ENCODE data around the gene PCDHB14.
A peak's percentile ranks its signal among the peaks of the same experiment; 100 is the strongest.
"Not testable (repeated sequence)": the region's sequence is repeated elsewhere in the genome, so short reads cannot be mapped to it uniquely, and the experiment has no call there.

The PCDHB14 gene

DNA sequence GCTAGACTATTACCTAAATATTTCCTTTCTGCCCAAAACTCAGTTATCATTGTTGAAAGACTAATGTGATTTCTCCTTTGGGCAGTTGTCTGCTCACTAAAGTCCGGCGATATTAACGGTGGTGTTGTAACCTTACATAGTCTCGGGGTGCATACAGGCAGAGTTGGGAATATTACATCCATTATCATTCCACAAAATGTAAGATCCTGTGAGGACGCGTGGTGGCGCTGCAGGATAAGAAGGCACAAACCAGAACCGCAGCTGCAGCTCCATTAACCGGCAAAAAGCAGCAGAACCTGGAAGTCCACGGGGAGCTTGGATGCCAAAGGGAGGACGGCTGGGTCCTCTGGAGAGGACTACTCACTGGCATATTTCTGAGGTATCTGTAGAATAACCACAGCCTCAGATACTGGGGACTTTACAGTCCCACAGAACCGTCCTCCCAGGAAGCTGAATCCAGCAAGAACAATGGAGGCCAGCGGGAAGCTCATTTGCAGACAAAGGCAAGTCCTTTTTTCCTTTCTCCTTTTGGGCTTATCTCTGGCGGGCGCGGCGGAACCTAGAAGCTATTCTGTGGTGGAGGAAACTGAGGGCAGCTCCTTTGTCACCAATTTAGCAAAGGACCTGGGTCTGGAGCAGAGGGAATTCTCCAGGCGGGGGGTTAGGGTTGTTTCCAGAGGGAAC lies 9.3 kb upstream of the PCDHB14 start, which contains the start of gene PCDHB13:
Gene PCDHB13 (plus strand): TSS at position 264 of the 684 bp plus-strand sequence. CDS start 205 bp downstream, at position 469.
- not testable (repeated sequence) for H3K4me3 ChIP-seq (ENCODE audit: low read depth in 1 of 2, low read length in 2 of 2); H3K27ac ChIP-seq (ENCODE audit: low read depth, low read length); H3K4me1 ChIP-seq (ENCODE audit: insufficient read depth, low read length); H3K36me3 ChIP-seq (ENCODE audit: insufficient read depth, low read length); H3K27me3 ChIP-seq (ENCODE audit: control insufficient read depth in 1 of 2, insufficient read depth in 2 of 2, low read length in 2 of 2); H3K9ac ChIP-seq (ENCODE audit: low read length)
- peaks cover 37% of the 10 kb centered on the region for H3K9me3 ChIP-seq (ENCODE audit: low read length)

DNA sequence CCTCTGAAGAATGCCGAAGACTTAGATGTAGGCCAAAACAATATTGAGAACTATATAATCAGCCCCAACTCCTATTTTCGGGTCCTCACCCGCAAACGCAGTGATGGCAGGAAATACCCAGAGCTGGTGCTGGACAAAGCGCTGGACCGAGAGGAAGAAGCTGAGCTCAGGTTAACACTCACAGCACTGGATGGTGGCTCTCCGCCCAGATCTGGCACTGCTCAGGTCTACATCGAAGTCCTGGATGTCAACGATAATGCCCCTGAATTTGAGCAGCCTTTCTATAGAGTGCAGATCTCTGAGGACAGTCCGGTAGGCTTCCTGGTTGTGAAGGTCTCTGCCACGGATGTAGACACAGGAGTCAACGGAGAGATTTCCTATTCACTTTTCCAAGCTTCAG lies 8.6 kb upstream of the PCDHB14 start:
- Histone ChIP-seq H3K9me3 (ENCODE audit: low read length) (peaks cover 35% of the 10 kb centered on the region), H3K4me3 (ENCODE audit: low read depth in 1 of 2, low read length in 2 of 2) (peak overlapping the region in 1 of 2 donors; percentile 27)
- H3K4me1 ChIP-seq (ENCODE audit: insufficient read depth, low read length); H3K36me3 ChIP-seq (ENCODE audit: insufficient read depth, low read length); H3K9ac ChIP-seq (ENCODE audit: low read length); H3K27ac ChIP-seq (ENCODE audit: low read depth, low read length); H3K27me3 ChIP-seq (ENCODE audit: control insufficient read depth in 1 of 2, insufficient read depth in 2 of 2, low read length in 2 of 2): not testable (repeated sequence)

DNA sequence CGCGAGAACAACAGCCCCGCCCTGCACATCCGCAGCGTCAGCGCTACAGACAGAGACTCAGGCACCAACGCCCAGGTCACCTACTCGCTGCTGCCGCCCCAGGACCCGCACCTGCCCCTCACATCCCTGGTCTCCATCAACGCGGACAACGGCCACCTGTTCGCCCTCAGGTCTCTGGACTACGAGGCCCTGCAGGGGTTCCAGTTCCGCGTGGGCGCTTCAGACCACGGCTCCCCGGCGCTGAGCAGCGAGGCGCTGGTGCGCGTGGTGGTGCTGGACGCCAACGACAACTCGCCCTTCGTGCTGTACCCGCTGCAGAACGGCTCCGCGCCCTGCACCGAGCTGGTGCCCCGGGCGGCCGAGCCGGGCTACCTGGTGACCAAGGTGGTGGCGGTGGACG lies 7.6 kb upstream of the PCDHB14 start:
- not testable (repeated sequence) for H3K27me3 ChIP-seq (ENCODE audit: control insufficient read depth in 1 of 2, insufficient read depth in 2 of 2, low read length in 2 of 2); H3K36me3 ChIP-seq (ENCODE audit: insufficient read depth, low read length); H3K27ac ChIP-seq (ENCODE audit: low read depth, low read length); H3K9ac ChIP-seq (ENCODE audit: low read length); H3K4me1 ChIP-seq (ENCODE audit: insufficient read depth, low read length)
- peak overlapping the region in 1 of 2 donors; percentile 27 for H3K4me3 ChIP-seq (ENCODE audit: low read depth in 1 of 2, low read length in 2 of 2)
- peaks cover 36% of the 10 kb centered on the region for H3K9me3 ChIP-seq (ENCODE audit: low read length)

DNA sequence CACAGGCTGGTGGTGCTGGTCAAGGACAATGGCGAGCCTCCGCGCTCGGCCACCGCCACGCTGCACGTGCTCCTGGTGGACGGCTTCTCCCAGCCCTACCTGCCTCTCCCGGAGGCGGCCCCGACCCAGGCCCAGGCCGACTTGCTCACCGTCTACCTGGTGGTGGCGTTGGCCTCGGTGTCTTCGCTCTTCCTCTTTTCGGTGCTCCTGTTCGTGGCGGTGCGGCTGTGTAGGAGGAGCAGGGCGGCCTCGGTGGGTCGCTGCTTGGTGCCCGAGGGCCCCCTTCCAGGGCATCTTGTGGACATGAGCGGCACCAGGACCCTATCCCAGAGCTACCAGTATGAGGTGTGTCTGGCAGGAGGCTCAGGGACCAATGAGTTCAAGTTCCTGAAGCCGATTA lies 7.1 kb upstream of the PCDHB14 start:
- H3K36me3 ChIP-seq (ENCODE audit: insufficient read depth, low read length); H3K9ac ChIP-seq (ENCODE audit: low read length); H3K4me1 ChIP-seq (ENCODE audit: insufficient read depth, low read length); H3K27me3 ChIP-seq (ENCODE audit: control insufficient read depth in 1 of 2, insufficient read depth in 2 of 2, low read length in 2 of 2); H3K27ac ChIP-seq (ENCODE audit: low read depth, low read length); H3K4me3 ChIP-seq (ENCODE audit: low read depth in 1 of 2, low read length in 2 of 2): not testable (repeated sequence)
- H3K9me3 ChIP-seq (ENCODE audit: low read length), result peaks cover 41% of the 10 kb centered on the region

DNA sequence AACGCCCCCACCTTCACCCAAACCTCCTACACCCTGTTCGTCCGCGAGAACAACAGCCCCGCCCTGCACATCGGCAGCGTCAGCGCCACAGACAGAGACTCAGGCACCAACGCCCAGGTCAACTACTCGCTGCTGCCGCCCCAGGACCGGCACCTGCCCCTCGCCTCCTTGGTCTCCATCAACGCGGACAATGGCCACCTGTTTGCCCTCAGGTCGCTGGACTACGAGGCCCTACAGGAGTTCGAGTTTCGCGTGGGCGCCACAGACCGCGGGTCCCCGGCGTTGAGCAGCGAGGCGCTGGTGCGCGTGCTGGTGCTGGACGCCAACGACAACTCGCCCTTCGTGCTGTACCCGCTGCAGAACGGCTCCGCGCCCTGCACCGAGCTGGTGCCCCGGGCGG lies 1.7 kb downstream of the PCDHB14 start:
- peak overlapping the region in 1 of 2 donors; percentile 55 for H3K4me3 ChIP-seq (ENCODE audit: low read depth in 1 of 2, low read length in 2 of 2)
- H3K36me3 ChIP-seq (ENCODE audit: insufficient read depth, low read length); H3K27ac ChIP-seq (ENCODE audit: low read depth, low read length); H3K9ac ChIP-seq (ENCODE audit: low read length); H3K27me3 ChIP-seq (ENCODE audit: control insufficient read depth in 1 of 2, insufficient read depth in 2 of 2, low read length in 2 of 2); H3K4me1 ChIP-seq (ENCODE audit: insufficient read depth, low read length): not testable (repeated sequence)
- H3K9me3 ChIP-seq (ENCODE audit: low read length), result peaks cover 43% of the 10 kb centered on the region

DNA sequence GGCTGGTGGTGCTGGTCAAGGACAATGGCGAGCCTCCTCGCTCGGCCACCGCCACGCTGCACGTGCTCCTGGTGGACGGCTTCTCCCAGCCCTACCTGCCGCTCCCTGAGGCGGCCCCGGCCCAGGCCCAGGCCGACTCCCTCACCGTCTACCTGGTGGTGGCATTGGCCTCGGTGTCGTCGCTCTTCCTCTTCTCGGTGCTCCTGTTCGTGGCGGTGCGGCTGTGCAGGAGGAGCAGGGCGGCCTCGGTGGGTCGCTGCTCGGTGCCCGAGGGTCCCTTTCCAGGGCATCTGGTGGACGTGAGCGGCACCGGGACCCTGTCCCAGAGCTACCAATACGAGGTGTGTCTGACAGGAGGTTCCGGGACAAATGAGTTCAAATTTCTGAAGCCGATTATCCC lies 2.3 kb downstream of the PCDHB14 start:
- not testable (repeated sequence) for H3K9ac ChIP-seq (ENCODE audit: low read length); H3K36me3 ChIP-seq (ENCODE audit: insufficient read depth, low read length); H3K27me3 ChIP-seq (ENCODE audit: control insufficient read depth in 1 of 2, insufficient read depth in 2 of 2, low read length in 2 of 2); H3K4me1 ChIP-seq (ENCODE audit: insufficient read depth, low read length); H3K4me3 ChIP-seq (ENCODE audit: low read depth in 1 of 2, low read length in 2 of 2); H3K27ac ChIP-seq (ENCODE audit: low read depth, low read length)
- H3K9me3 ChIP-seq (ENCODE audit: low read length), result peaks cover 41% of the 10 kb centered on the region

DNA sequence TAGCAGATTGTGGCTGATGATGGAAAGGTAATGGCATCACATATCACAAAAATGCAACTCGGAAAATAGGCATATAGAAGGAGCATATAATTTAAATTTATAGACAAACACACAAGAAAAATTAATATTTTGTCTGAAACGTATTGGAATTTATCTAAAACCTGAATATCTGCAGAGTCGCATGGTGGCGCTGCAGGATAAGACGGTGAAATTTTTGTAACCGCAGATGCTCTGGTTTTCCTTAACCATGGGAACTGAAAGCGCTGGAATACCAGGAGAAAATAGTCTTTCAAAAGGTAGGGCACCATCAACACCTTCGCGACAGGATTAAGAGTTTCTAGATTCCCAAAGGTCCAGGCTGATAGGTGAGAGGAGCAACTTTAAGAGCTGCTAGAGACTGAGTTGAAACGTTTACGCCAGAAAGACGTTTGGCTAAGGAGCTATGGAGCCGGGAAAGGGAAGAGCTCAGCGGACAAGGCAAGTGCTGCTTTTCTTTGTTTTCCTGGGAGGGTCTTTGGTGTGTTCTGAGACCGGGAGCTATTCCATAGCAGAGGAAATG lies 11.0 kb downstream of the PCDHB14 start:
- H3K36me3 ChIP-seq (ENCODE audit: insufficient read depth, low read length), result no peaks in the 10 kb centered on the region
- no peaks in the 10 kb centered on the region for H3K27me3 ChIP-seq (ENCODE audit: control insufficient read depth in 1 of 2, insufficient read depth in 2 of 2, low read length in 2 of 2)
- H3K27ac ChIP-seq (ENCODE audit: low read depth, low read length), result no peak overlapping the region
- no peak overlapping the region for H3K9ac ChIP-seq (ENCODE audit: low read length)
- no peaks in the 10 kb centered on the region for H3K4me1 ChIP-seq (ENCODE audit: insufficient read depth, low read length)
- peaks cover 46% of the 10 kb centered on the region for H3K9me3 ChIP-seq (ENCODE audit: low read length)
- H3K4me3 ChIP-seq (ENCODE audit: low read depth in 1 of 2, low read length in 2 of 2), result peak overlapping the region in 1 of 2 donors; percentile 50

DNA sequence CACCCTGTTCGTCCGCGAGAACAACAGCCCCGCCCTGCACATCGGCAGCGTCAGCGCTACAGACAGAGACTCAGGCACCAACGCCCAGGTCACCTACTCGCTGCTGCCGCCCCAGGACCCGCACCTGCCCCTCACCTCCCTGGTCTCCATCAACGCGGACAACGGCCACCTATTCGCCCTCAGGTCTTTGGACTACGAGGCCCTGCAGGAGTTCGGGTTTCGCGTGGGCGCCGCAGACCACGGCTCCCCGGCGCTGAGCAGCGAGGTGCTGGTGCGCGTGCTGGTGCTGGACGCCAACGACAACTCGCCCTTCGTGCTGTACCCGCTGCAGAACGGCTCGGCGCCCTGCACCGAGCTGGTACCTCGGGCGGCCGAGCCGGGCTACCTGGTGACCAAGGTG lies 12.8 kb downstream of the PCDHB14 start:
- not testable (repeated sequence) for H3K27me3 ChIP-seq (ENCODE audit: control insufficient read depth in 1 of 2, insufficient read depth in 2 of 2, low read length in 2 of 2); H3K36me3 ChIP-seq (ENCODE audit: insufficient read depth, low read length); H3K4me1 ChIP-seq (ENCODE audit: insufficient read depth, low read length); H3K9ac ChIP-seq (ENCODE audit: low read length); H3K27ac ChIP-seq (ENCODE audit: low read depth, low read length)
- peak overlapping the region in 1 of 2 donors; percentile 50 for H3K4me3 ChIP-seq (ENCODE audit: low read depth in 1 of 2, low read length in 2 of 2)
- H3K9me3 ChIP-seq (ENCODE audit: low read length), result peaks cover 59% of the 10 kb centered on the region

DNA sequence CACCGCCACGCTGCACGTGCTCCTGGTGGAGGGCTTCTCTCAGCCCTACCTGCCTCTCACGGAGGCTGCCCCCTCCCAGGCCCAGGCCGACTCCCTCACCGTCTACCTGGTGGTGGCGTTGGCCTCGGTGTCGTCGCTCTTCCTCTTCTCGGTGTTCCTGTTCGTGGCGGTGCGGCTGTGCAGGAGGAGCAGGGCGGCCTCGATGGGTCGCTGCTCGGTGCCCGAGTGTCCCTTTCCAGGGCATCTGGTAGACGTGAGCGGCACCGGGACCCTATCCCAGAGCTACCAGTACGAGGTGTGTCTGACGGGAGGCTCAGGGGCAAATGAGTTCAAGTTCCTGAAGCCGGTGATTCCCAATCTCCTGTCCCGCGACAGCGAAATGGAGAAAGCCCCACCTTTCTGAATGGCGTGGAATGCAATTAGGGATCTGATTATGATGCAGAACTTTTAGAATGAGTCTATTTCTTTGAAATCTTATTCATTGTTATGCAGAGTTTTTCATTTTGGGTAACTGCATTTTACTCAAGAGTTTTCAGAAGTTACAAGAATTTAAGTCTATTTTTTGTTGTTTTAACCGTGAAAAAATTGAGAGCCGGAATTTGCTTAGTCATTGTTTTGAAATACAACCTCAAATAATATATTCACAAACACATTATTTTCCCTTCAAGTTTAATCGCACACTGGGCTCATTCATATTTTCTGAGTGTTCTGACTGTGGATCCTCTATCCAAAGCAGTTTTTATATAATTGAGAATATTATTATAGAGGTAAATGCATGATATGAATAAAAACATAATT lies 13.6 kb downstream of the PCDHB14 start:
- Histone ChIP-seq H3K27ac (ENCODE audit: low read depth, low read length) (no peak overlapping the region), H3K27me3 (ENCODE audit: control insufficient read depth in 1 of 2, insufficient read depth in 2 of 2, low read length in 2 of 2) (no peaks in the 10 kb centered on the region), H3K9me3 (ENCODE audit: low read length) (peaks cover 62% of the 10 kb centered on the region), H3K9ac (ENCODE audit: low read length) (no peak overlapping the region), H3K4me3 (ENCODE audit: low read depth in 1 of 2, low read length in 2 of 2) (no peak overlapping the region), H3K4me1 (ENCODE audit: insufficient read depth, low read length) (no peaks in the 10 kb centered on the region), H3K36me3 (ENCODE audit: insufficient read depth, low read length) (no peaks in the 10 kb centered on the region)

DNA sequence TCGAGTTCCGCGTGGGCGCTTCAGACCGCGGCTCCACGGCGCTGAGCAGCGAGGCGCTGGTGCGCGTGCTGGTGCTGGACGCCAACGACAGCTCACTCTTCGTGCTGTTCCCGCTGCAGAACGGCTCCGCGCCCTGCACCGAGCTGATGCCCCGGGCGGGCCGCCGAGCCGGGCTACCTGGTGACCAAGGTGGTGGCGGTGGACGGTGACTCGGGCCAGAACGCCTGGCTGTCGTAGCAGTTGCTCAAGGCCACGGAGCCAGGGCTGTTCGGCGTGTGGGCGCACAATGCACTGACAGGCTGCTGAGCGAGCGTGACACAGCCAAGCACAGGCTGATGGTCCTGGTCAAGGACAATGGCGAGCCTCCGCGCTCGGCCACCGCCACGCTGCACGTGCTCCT lies 18.4 kb downstream of the PCDHB14 start:
- H3K4me3 ChIP-seq (ENCODE audit: low read depth in 1 of 2, low read length in 2 of 2), result no peak overlapping the region
- H3K4me1 ChIP-seq (ENCODE audit: insufficient read depth, low read length), result no peaks in the 10 kb centered on the region
- no peaks in the 10 kb centered on the region for H3K36me3 ChIP-seq (ENCODE audit: insufficient read depth, low read length)
- H3K9ac ChIP-seq (ENCODE audit: low read length), result no peak overlapping the region
- H3K27ac ChIP-seq (ENCODE audit: low read depth, low read length), result no peak overlapping the region
- H3K9me3 ChIP-seq (ENCODE audit: low read length), result peaks cover 78% of the 10 kb centered on the region
- H3K27me3 ChIP-seq (ENCODE audit: control insufficient read depth in 1 of 2, insufficient read depth in 2 of 2, low read length in 2 of 2), result no peaks in the 10 kb centered on the region

DNA sequence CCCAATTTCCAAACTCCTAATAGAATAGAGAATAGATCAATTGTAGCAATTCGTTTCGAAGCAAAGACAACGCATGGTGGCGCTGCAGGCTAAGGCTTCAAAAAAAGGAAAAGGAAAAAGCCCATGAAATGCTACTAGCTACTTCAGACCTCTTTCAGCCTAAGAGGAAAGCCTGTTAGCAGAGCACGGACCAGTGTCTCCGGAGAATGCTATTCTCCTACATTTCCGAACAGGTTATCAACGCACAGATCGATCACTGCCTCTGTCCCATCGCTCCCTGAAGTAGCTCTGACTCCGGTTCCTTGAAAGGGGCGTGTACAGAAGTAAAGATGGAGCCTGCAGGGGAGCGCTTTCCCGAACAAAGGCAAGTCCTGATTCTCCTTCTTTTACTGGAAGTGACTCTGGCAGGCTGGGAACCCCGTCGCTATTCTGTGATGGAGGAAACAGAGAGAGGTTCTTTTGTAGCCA lies 22.1 kb downstream of the PCDHB14 start, which contains the start of gene PCDHB15:
Gene PCDHB15 (plus strand): TSS at position 146 of the 468 bp plus-strand sequence. CDS start 184 bp downstream, at position 330.
- Histone ChIP-seq H3K27ac (ENCODE audit: low read depth, low read length) (no peak within 1 kb of the TSS), H3K9ac (ENCODE audit: low read length) (no peak within 1 kb of the TSS), H3K36me3 (ENCODE audit: insufficient read depth, low read length) (no peaks in the 10 kb centered on the region), H3K27me3 (ENCODE audit: control insufficient read depth in 1 of 2, insufficient read depth in 2 of 2, low read length in 2 of 2) (no peaks in the 10 kb centered on the region), H3K9me3 (ENCODE audit: low read length) (peaks cover 73% of the 10 kb centered on the region), H3K4me1 (ENCODE audit: insufficient read depth, low read length) (no peaks in the 10 kb centered on the region), H3K4me3 (ENCODE audit: low read depth in 1 of 2, low read length in 2 of 2) (peak within 1 kb of the TSS; percentile 30 to 54)
